Naive B cell (primary cell): ENCODE results near the gene OTOGL. TPM values are rescaled to one million over a fixed set of nuclear protein-coding genes. Genes with fewer than 3 reads are reported as not detected.
"Not testable (repeated sequence)": the region's sequence is repeated elsewhere in the genome, so short reads cannot be mapped to it uniquely, and the experiment has no call there.

ENCODE experiments used
- ATAC-seq, 2 donors: fragments of 150-1000 bp; cut with Tn5 transposase; 2 replicates each; pipeline ENCODE4 v1.10.0; 2021; ENCODE audit warnings: low read depth in 2 of 2, mild to moderate bottlenecking in 2 of 2, moderate library complexity in 2 of 2
- DNase-seq: peaks from one replicate; pipeline ENCODE4 v3.0.0; 2022
- H3K27ac Mint-ChIP-seq, 6 donors: one replicate each; pipeline ENCODE4 v1.8.0; 2020 to 2022; ENCODE audit warnings: mild to moderate bottlenecking in 6 of 6, mixed read lengths in 6 of 6, moderate library complexity in 5 of 6, inconsistent platforms in 2 of 6
- H3K27me3 Mint-ChIP-seq, 3 donors: one replicate each; pipeline ENCODE4 v1.8.0; 2021 to 2022; ENCODE audit warnings: mixed read lengths in 3 of 3, mild to moderate bottlenecking in 1 of 3
- H3K36me3 Mint-ChIP-seq, 2 donors: one replicate each; pipeline ENCODE4 v1.8.0; 2020 to 2022; ENCODE audit warnings: mixed read lengths in 2 of 2, inconsistent platforms in 1 of 2, mild to moderate bottlenecking in 1 of 2
- H3K4me1 Mint-ChIP-seq, 3 donors: one replicate each; pipeline ENCODE4 v1.8.0; 2020 to 2022; ENCODE audit warnings: mixed read lengths in 3 of 3, inconsistent platforms in 1 of 3, mild to moderate bottlenecking in 1 of 3, moderate library complexity in 1 of 3
- H3K4me3 Mint-ChIP-seq, 8 donors: one replicate each; pipeline ENCODE4 v1.8.0; 2020 to 2022; ENCODE audit warnings: mild to moderate bottlenecking in 8 of 8, mixed read lengths in 8 of 8, moderate library complexity in 8 of 8, inconsistent platforms in 2 of 8
- H3K9me3 Mint-ChIP-seq, 7 donors: one replicate each; pipeline ENCODE4 v1.8.0; 2020 to 2022; ENCODE audit warnings: mixed read lengths in 7 of 7, mild to moderate bottlenecking in 5 of 7, inconsistent platforms in 2 of 7, moderate library complexity in 1 of 7
- polyA plus RNA-seq, 6 donors: library from polyadenylated mRNA; unstranded; fragments of 300-500 nt; fragmentation: Illumina TruSeq; gene quantifications; one replicate each; pipeline ENCODE4 v1.2.3, GENCODE V29; 2021; ENCODE audit warnings: low read depth in 6 of 6

The OTOGL gene
- polyA plus RNA-seq, 6 donors from 2014 or later: not detected

DNA sequence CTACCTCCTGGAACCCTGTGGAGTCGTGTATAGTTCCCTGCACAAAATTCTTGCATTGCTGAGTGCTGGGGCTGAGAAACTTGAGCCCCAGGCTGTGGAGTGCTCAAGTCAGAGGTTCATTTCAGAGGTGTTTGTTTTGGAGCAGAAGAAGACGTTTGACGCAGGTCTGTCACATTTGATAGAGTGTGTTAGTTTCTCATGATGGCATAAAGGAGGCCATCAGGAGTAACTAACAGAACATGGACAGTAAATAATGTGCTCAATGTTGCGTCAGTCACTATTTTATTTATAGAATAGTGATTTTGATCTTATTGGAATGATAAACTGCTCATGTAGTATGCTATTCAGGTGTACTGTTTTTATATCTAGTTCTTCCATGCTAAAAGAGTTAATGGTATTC, 44.2 kb downstream of the OTOGL start:
- H3K4me3 Mint-ChIP-seq: no peak overlapping the region
- ATAC-seq (no peak), DNase-seq (no peak)
- H3K27ac Mint-ChIP-seq: no peak overlapping the region
- H3K36me3 Mint-ChIP-seq: no peaks in the 10 kb centered on the region
- no peaks in the 10 kb centered on the region for H3K4me1 Mint-ChIP-seq
- H3K27me3 Mint-ChIP-seq: no peaks in the 10 kb centered on the region
- H3K9me3 Mint-ChIP-seq: no peaks in the 10 kb centered on the region

DNA sequence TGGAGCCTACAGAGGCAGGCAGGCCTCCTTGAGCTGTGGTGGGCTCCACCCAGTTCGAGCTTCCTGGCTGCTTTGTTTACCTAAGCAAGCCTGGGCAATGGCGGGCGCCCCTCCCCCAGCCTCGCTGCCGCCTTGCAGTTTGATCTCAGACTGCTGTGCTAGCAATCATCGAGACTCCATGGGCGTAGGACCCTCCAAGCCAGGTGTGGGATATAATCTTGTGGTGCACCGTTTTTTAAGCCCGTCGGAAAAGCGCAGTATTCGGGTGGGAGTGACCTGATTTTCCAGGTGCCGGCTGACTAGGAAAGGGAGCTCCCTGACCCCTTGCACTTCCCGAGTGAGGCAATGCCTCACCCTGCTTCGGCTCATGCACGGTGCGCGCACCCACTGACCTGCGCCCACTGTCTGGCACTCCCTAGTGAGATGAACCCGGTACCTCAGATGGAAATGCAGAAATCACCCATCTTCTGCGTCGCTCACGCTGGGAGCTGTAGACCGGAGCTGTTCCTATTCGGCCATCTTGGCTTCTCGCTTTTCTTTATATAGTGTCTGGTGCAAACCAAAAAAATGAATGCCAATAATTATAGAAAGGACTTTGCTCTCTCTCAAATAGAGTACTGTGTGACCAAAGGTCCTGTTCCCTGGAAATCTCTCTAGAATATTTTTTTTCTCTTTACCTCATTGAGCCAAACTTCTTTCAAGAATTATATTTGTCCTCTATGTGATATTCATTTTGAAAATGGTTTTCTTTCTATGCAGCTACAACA, 50.4 kb downstream of the OTOGL start:
- not testable (repeated sequence) for H3K27me3 Mint-ChIP-seq, H3K9me3 Mint-ChIP-seq, H3K36me3 Mint-ChIP-seq, H3K27ac Mint-ChIP-seq, DNase-seq, ATAC-seq, H3K4me3 Mint-ChIP-seq, H3K4me1 Mint-ChIP-seq

DNA sequence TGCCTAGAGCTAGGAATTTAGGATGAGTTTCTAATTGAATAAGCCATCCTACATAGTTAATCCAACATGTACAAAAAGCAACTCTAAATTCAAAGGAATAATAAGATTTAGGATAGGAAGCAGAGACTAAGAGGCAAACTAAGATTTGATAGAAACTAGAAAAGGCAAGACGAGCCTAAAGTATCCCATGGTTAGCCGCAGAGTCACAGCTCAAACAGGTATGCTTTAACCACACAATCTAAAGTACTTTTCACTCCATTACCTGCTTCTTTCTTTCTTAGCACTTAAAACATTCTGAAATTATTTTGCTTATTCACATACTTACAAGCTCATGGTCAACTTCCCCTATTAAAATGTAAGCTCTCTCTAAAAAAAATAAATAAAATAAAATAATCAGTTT, 51.8 kb downstream of the OTOGL start:
- Mint-ChIP-seq H3K27me3 (peaks cover 0 to 6% (median 0%) of the 10 kb centered on the region in 3 donors), H3K9me3 (peaks cover 0 to 2% (median 0%) of the 10 kb centered on the region in 7 donors), H3K4me1 (no peaks in the 10 kb centered on the region), H3K36me3 (no peaks in the 10 kb centered on the region), H3K4me3 (no peak overlapping the region), H3K27ac (no peak overlapping the region)
- ATAC-seq (no peak), DNase-seq (no peak)

DNA sequence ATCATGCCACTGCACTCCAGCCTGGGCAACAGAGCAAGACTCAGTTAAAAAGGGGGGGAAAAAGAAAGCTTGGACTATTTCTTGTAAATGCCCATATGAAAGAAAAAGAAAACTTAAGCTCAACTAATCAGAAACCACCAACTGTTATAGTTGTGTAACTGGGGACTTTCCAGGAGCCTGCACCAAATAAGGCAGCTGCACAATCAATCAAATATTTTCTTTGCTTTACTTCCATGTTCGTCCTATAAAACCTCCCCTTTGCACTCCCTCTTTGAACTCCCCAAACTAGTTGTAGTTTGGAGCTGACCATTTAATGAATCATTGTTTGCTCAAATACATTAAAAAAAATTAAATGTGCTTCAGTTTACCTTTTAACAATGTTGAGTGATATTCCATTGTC, 54.9 kb downstream of the OTOGL start:
- no peak overlapping the region for H3K27ac Mint-ChIP-seq
- no peaks in the 10 kb centered on the region for H3K4me1 Mint-ChIP-seq
- no peaks in the 10 kb centered on the region for H3K36me3 Mint-ChIP-seq
- H3K4me3 Mint-ChIP-seq: no peak overlapping the region
- ATAC-seq (no peak), DNase-seq (no peak)
- H3K27me3 Mint-ChIP-seq: peaks cover 0 to 8% (median 0%) of the 10 kb centered on the region in 3 donors
- H3K9me3 Mint-ChIP-seq: peaks cover 0 to 2% (median under 1%) of the 10 kb centered on the region in 7 donors

DNA sequence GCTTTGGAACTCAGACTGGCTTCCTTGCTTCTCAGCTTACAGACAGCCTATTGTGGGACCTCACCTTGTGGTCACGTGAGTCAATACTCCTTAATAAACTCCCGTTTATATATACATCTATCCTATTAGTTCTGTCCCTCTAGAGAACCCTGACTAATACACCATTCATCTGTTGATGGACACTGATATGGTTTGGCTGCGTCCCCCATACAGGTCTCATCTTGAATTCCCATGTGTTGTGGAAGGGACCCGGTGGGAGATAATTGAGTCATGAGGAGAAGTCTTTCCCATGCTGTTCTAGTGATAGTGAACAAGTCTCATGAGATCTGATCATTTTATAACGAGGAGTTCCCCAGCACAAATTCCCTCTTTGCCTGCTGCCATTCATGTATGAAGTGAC, 57.0 kb downstream of the OTOGL start:
- H3K36me3 Mint-ChIP-seq: no peaks in the 10 kb centered on the region
- H3K9me3 Mint-ChIP-seq: peaks cover 0 to 17% (median 1%) of the 10 kb centered on the region in 7 donors
- H3K4me1 Mint-ChIP-seq: no peaks in the 10 kb centered on the region
- no peak overlapping the region for H3K4me3 Mint-ChIP-seq
- no peak for DNase-seq
- no peak overlapping the region for H3K27ac Mint-ChIP-seq
- H3K27me3 Mint-ChIP-seq: peaks cover 0 to 17% (median 0%) of the 10 kb centered on the region in 3 donors
- no peak for ATAC-seq

DNA sequence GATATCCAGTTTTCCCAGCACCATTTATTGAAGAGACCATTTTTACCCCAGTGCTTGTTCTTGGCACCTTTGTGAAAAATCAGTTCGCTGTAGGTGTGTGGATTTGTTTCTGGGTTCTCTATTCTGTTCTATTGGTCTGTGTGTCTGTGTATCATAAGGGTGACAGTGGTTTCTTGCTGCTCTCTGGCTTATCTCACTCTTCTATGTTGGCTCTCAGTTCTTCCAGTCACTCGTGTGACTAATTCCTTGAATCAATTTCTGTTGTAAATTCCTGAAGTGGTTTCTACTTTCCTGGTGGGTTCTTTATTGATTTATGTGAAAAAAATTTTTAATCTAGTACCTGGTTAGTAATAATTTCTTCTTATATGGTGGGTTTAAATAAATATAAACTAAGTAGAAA, 58.3 kb downstream of the OTOGL start:
- H3K9me3 Mint-ChIP-seq: peaks cover 0 to 17% (median 1%) of the 10 kb centered on the region in 7 donors
- DNase-seq: no peak
- no peak overlapping the region for H3K4me3 Mint-ChIP-seq
- peaks cover 0 to 17% (median 0%) of the 10 kb centered on the region in 3 donors for H3K27me3 Mint-ChIP-seq
- H3K36me3 Mint-ChIP-seq: no peaks in the 10 kb centered on the region
- no peaks in the 10 kb centered on the region for H3K4me1 Mint-ChIP-seq
- H3K27ac Mint-ChIP-seq: no peak overlapping the region
- ATAC-seq: no peak

DNA sequence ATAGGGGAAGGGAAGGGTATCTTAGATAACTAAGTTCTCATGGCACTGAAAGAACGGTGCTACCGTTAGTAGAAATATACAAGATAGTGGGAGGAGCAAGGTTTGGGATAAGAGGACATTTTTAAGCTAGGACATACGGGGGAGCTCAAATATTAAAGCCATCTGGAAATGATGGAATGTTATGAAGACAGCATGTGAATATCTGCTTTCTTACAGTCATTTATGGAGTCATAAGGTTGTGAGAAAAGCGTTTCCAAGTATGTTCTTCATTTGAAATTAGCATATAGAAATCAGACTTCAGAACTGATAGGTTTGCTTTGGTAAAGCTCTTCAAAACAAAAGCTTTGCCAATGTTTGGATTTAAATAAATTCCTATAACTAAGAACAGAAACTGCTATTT, 62.3 kb downstream of the OTOGL start:
- ATAC-seq: no peak
- DNase-seq: no peak
- Mint-ChIP-seq H3K27me3 (peaks cover 8 to 13% (median 11%) of the 10 kb centered on the region in 3 donors), H3K27ac (no peak overlapping the region), H3K4me3 (no peak overlapping the region), H3K36me3 (no peaks in the 10 kb centered on the region), H3K9me3 (peaks cover 0 to 17% (median 0%) of the 10 kb centered on the region in 7 donors), H3K4me1 (no peaks in the 10 kb centered on the region)

DNA sequence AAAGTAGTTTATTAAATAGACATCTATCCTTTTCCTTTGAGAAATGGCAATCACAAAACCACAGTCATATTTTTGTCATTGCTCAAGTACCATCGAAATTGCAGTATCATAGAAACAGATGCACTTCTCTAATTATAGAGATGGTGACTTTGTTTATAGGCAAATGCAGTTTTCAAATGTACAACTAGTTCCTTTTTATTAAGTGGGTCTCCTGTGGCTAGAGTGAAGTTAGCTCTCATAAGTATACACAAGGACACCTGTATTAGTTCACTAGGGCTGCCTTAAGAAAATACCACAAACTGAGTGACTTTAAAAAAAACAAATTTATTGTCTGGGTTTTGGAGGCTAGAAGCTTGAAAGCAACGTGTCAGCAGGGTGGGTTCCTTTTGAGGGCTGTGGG, 62.8 kb downstream of the OTOGL start:
- H3K4me3 Mint-ChIP-seq: no peak overlapping the region
- H3K27me3 Mint-ChIP-seq: peaks cover 11 to 15% (median 11%) of the 10 kb centered on the region in 3 donors
- no peak for DNase-seq
- no peak for ATAC-seq
- no peaks in the 10 kb centered on the region for H3K4me1 Mint-ChIP-seq
- H3K9me3 Mint-ChIP-seq: peaks cover 0 to 17% (median 0%) of the 10 kb centered on the region in 7 donors
- no peak overlapping the region for H3K27ac Mint-ChIP-seq
- H3K36me3 Mint-ChIP-seq: no peaks in the 10 kb centered on the region

DNA sequence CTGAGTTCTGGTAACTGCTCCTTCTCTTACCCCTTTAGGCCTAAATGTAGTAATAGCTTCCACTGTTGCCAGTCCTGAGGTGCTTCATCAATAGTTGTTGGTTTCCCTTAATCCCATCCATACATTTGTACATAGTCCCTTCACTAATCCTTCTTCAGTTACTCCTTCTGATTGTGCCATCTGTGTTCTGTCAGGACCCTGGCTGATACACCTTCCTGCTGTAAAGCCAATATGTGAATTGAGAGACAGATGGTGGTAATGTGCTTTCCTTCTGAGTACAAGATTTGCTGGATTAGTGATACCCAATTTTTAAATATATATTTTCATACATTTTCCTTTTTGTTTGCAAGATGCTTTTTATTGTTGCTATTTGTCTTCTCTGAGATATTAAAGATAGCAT, 66.4 kb downstream of the OTOGL start:
- H3K4me3 Mint-ChIP-seq: no peak overlapping the region
- peaks cover 0 to 20% (median 11%) of the 10 kb centered on the region in 3 donors for H3K27me3 Mint-ChIP-seq
- ATAC-seq (no peak), DNase-seq (no peak)
- peaks cover 0 to 2% (median 0%) of the 10 kb centered on the region in 7 donors for H3K9me3 Mint-ChIP-seq
- no peaks in the 10 kb centered on the region for H3K36me3 Mint-ChIP-seq
- H3K27ac Mint-ChIP-seq: no peak overlapping the region
- no peaks in the 10 kb centered on the region for H3K4me1 Mint-ChIP-seq

DNA sequence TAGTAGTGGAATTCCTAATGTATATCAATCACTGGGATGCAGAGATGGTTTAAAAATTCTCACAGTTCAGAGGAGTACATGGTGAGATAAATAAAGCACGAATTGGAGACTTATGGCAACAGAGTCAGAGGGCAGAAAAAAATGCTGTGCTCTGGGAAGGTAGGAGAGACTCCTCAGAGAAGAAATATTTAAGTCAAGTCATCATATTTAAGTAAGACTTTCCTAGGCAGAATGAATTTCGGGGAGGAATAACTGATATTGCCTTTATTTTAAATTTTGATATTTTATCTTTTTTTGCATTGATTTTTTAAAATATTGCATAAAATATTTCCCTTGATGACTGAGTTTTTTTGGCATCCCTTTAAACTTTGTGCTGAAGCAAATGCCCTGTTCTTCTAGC, 67.4 kb downstream of the OTOGL start:
- no peaks in the 10 kb centered on the region for H3K36me3 Mint-ChIP-seq
- H3K4me3 Mint-ChIP-seq: no peak overlapping the region
- peaks cover 0 to 20% (median 11%) of the 10 kb centered on the region in 3 donors for H3K27me3 Mint-ChIP-seq
- DNase-seq: no peak
- H3K9me3 Mint-ChIP-seq: peaks cover 0 to 2% (median 0%) of the 10 kb centered on the region in 7 donors
- H3K27ac Mint-ChIP-seq: no peak overlapping the region
- H3K4me1 Mint-ChIP-seq: no peaks in the 10 kb centered on the region
- no peak for ATAC-seq

DNA sequence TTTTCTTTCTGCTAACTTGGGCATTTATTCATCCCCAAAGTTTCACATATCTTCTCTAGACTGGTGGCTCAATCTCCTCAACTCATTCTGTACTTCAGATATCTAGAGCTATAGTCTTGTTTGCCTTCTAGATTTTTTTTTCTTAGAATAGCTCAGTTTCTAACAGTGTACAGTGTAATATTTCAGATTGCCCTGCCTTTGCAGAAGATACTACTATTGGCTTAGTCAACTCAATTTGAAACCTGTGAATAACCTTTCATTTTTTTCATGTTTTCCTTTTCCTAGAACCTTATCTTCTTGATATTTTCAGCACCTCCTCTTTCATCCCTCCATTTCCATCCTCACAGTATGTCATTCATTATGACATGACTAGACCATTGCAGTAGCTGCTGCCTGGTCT, 69.6 kb downstream of the OTOGL start:
- no peak overlapping the region for H3K27ac Mint-ChIP-seq
- H3K27me3 Mint-ChIP-seq: peaks cover 5 to 20% (median 11%) of the 10 kb centered on the region in 3 donors
- H3K9me3 Mint-ChIP-seq: peaks cover 0 to 2% (median 0%) of the 10 kb centered on the region in 7 donors
- DNase-seq (no peak), ATAC-seq (no peak)
- H3K36me3 Mint-ChIP-seq: no peaks in the 10 kb centered on the region
- H3K4me3 Mint-ChIP-seq: no peak overlapping the region
- H3K4me1 Mint-ChIP-seq: no peaks in the 10 kb centered on the region

DNA sequence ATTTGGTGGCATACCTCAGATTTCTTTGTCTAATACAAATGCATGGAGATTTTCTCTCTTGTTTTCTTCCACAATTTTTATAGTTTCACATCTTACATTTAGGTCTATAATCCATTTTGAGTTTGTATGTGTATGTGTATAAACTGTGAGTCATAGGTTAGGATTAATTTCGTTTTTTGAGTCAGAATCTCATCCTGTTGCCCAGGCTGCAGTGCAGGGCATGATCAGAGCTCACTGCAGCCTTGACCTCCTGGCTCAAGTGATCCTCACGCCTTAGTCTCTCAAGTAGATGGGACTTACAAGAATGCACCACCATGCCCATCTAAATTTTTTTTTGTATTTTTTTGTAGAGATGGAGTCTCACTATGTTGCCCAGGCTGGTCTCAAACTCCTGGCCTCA, 71.6 kb downstream of the OTOGL start:
- no peak for ATAC-seq
- Mint-ChIP-seq H3K9me3 (peaks cover 0 to 2% (median 0%) of the 10 kb centered on the region in 7 donors), H3K36me3 (no peaks in the 10 kb centered on the region), H3K4me1 (no peaks in the 10 kb centered on the region), H3K27ac (no peak overlapping the region), H3K4me3 (no peak overlapping the region), H3K27me3 (peaks cover 7 to 14% (median 9%) of the 10 kb centered on the region in 3 donors)
- DNase-seq: no peak

DNA sequence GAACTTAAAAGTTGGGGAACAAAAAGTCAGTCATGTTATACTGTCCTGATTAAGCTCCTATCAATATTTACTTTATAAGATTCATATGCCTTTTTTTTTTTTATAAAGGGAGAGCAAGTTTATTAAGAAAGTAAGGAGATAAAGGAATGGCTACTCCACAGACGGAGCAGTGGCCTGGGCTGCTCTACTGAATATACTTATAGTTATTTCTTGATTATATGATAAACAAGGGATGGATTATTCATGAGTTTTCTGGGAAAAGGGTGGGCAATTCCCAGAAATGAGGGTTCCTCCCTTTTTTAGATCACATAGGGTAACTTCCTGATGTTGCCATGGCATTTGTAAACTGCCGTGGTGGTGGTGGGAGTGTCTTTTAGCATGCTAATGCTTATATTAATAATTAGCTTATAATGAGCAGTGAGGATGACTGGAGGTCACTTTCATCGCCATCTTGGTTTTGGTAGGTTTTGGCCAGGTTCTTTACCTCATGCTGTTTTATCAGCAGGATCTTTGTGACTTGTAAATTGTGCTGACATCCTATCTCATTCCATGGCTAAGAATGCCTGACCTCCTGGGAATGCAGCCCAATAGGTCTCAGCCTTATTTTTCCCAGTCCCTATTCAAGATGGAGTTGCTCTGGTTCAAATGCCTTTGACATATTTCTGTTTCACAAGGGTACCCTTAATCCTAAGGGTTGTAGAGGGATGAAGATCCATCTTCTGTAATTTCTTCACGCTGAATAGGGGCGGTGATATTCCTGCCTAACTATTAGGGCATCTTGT, 73.9 kb downstream of the OTOGL start:
- no peak overlapping the region for H3K4me3 Mint-ChIP-seq
- H3K9me3 Mint-ChIP-seq: peaks cover 0 to 2% (median 0%) of the 10 kb centered on the region in 7 donors
- H3K36me3 Mint-ChIP-seq: no peaks in the 10 kb centered on the region
- peaks cover 0 to 9% (median 0%) of the 10 kb centered on the region in 3 donors for H3K27me3 Mint-ChIP-seq
- no peaks in the 10 kb centered on the region for H3K4me1 Mint-ChIP-seq
- no peak overlapping the region for H3K27ac Mint-ChIP-seq
- DNase-seq: no peak
- ATAC-seq: no peak
